SK-N-SH treated with all-trans-retinoic acid at 6 μM for 48 hours (cell line): ENCODE data around the gene CYB5RL.

Experiments
- ATAC-seq: fragments of 200-7000 bp; cut with Tn5 transposase; 3 replicates; pipeline ENCODE4 v1.9.1; 2020; ENCODE audit warnings: mild to moderate bottlenecking, moderate library complexity
- ARNTL ChIP-seq: fragments of 450-650 bp; formaldehyde crosslinking; IDR thresholded peaks from 2 replicates; pipeline ENCODE4 v1.5.0; 2020; ENCODE audit warnings: low read depth, mild to moderate bottlenecking, moderate library complexity, borderline replicate concordance
- BACH2 ChIP-seq: fragments of 250-450 bp; sonication (Bioruptor Pico); IDR thresholded peaks from 2 replicates; pipeline ENCODE4 v1.9.0; 2021; ENCODE audit warnings: mild to moderate bottlenecking, borderline replicate concordance
- CSDC2 ChIP-seq: fragments of 250-450 bp; sonication (Bioruptor Pico); IDR thresholded peaks from 2 replicates; pipeline ENCODE4 v1.5.0; 2020; ENCODE audit warnings: mild to moderate bottlenecking, moderate library complexity
- ESRRG ChIP-seq: fragments of 250-450 bp; sonication (Bioruptor Pico); IDR thresholded peaks from 2 replicates; pipeline ENCODE4 v1.6.1; 2021; ENCODE audit warnings: mild to moderate bottlenecking
- GLIS3 ChIP-seq: fragments of 250-450 bp; sonication (Bioruptor Pico); IDR thresholded peaks from 2 replicates; pipeline ENCODE4 v1.5.0; 2020; ENCODE audit warnings: mild to moderate bottlenecking, moderate library complexity
- OSR1 ChIP-seq: fragments of 250-450 bp; sonication (Bioruptor Pico); IDR thresholded peaks from 2 replicates; pipeline ENCODE4 v1.8.0; 2022; ENCODE audit warnings: moderate library complexity, mild to moderate bottlenecking, inconsistent platforms
- RARB ChIP-seq: fragments of 250-450 bp; sonication (Bioruptor Pico); IDR thresholded peaks from 2 replicates; pipeline ENCODE4 v1.8.0; 2021; ENCODE audit warnings: mild to moderate bottlenecking, moderate library complexity
- TCF4 ChIP-seq: fragments of 250-450 bp; sonication (Bioruptor Pico); IDR thresholded peaks from 2 replicates; pipeline ENCODE4 v1.8.0; 2021; ENCODE audit warnings: mild to moderate bottlenecking, moderate library complexity, borderline replicate concordance
- TOX ChIP-seq: fragments of 250-450 bp; sonication (Bioruptor Pico); IDR thresholded peaks from 2 replicates; pipeline ENCODE4 v1.8.0; 2021; ENCODE audit warnings: mild to moderate bottlenecking, moderate library complexity, borderline replicate concordance
- ZFP3 ChIP-seq: fragments of 250-450 bp; sonication (Bioruptor Pico); IDR thresholded peaks from 2 replicates; pipeline ENCODE4 v1.5.0; 2020; ENCODE audit warnings: mild to moderate bottlenecking, moderate library complexity
- ZFP30 ChIP-seq: fragments of 450-650 bp; formaldehyde crosslinking; IDR thresholded peaks from 2 replicates; pipeline ENCODE4 v1.5.0; 2022; ENCODE audit warnings: mild to moderate bottlenecking, moderate library complexity
- ZNF565 ChIP-seq: fragments of 450-650 bp; formaldehyde crosslinking; conservative IDR thresholded peaks from 2 replicates; pipeline ENCODE4 v1.5.0; 2020; ENCODE audit warnings: low read depth, mild to moderate bottlenecking, moderate library complexity
- ZNF70 ChIP-seq: fragments of 450-650 bp; formaldehyde crosslinking; IDR thresholded peaks from 2 replicates; pipeline ENCODE4 v1.5.0; 2020; ENCODE audit warnings: mild to moderate bottlenecking, moderate library complexity
- ZNF8 ChIP-seq: fragments of 450-650 bp; formaldehyde crosslinking; IDR thresholded peaks from 2 replicates; pipeline ENCODE4 v1.5.0; 2020; ENCODE audit warnings: mild to moderate bottlenecking, moderate library complexity
- TF ChIP-seq, protein P1 (sequence below): fragments of 250-450 bp; sonication (Bioruptor Pico); IDR thresholded peaks from 2 replicates; pipeline ENCODE4 v1.5.1; 2021; ENCODE audit warnings: mild to moderate bottlenecking, moderate library complexity
- TF ChIP-seq, protein P2 (sequence below): fragments of 250-450 bp; sonication (Bioruptor Pico); IDR thresholded peaks from 2 replicates; pipeline ENCODE4 v1.5.0; 2020; ENCODE audit warnings: mild to moderate bottlenecking, moderate library complexity
- TF ChIP-seq, protein P3 (sequence below): fragments of 250-450 bp; sonication (Bioruptor Pico); IDR thresholded peaks from 2 replicates; pipeline ENCODE4 v1.5.1; 2020; ENCODE audit warnings: low read depth, mild to moderate bottlenecking, moderate library complexity
- TF ChIP-seq, protein P4 (sequence below): fragments of 250-450 bp; sonication (Bioruptor Pico); IDR thresholded peaks from 2 replicates; pipeline ENCODE4 v1.8.0; 2020; ENCODE audit warnings: mild to moderate bottlenecking, moderate library complexity, borderline replicate concordance
- TF ChIP-seq, protein P5 (sequence below): fragments of 250-450 bp; sonication (Bioruptor Pico); IDR thresholded peaks from 2 replicates; pipeline ENCODE4 v1.8.0; 2021; ENCODE audit warnings: low read depth, mild to moderate bottlenecking, moderate library complexity, borderline replicate concordance

CYB5RL gene

DNA sequence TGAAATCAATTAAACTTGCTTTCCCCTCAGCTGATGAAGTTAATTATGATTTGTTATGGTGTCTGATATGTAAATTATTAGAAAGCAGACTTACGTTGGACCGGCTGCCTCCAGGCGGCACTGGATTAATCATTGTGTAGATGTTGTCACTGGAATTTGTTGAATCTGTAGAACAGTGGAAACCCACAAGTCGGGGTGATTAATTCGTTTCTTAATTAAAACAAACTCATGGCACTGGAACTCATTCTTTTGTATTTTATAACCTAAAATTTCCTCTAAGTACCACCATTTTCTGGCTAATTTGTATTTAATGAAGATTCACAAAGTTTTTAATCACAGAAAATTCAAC, 39.2 kb upstream of the CYB5RL start:
- TF ChIP-seq, protein P1, sequence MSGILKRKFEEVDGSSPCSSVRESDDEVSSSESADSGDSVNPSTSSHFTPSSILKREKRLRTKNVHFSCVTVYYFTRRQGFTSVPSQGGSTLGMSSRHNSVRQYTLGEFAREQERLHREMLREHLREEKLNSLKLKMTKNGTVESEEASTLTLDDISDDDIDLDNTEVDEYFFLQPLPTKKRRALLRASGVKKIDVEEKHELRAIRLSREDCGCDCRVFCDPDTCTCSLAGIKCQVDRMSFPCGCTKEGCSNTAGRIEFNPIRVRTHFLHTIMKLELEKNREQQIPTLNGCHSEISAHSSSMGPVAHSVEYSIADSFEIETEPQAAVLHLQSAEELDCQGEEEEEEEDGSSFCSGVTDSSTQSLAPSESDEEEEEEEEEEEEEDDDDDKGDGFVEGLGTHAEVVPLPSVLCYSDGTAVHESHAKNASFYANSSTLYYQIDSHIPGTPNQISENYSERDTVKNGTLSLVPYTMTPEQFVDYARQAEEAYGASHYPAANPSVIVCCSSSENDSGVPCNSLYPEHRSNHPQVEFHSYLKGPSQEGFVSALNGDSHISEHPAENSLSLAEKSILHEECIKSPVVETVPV (CRISPR knock-in tag) = no peak
- no peak for TF ChIP-seq ZNF70 (CRISPR knock-in tag)
- no peak for TF ChIP-seq OSR1 (CRISPR knock-in tag)
- no peak for TF ChIP-seq ZNF565 (CRISPR knock-in tag)
- TF ChIP-seq ZFP30 = no peak
- TF ChIP-seq, protein P2, sequence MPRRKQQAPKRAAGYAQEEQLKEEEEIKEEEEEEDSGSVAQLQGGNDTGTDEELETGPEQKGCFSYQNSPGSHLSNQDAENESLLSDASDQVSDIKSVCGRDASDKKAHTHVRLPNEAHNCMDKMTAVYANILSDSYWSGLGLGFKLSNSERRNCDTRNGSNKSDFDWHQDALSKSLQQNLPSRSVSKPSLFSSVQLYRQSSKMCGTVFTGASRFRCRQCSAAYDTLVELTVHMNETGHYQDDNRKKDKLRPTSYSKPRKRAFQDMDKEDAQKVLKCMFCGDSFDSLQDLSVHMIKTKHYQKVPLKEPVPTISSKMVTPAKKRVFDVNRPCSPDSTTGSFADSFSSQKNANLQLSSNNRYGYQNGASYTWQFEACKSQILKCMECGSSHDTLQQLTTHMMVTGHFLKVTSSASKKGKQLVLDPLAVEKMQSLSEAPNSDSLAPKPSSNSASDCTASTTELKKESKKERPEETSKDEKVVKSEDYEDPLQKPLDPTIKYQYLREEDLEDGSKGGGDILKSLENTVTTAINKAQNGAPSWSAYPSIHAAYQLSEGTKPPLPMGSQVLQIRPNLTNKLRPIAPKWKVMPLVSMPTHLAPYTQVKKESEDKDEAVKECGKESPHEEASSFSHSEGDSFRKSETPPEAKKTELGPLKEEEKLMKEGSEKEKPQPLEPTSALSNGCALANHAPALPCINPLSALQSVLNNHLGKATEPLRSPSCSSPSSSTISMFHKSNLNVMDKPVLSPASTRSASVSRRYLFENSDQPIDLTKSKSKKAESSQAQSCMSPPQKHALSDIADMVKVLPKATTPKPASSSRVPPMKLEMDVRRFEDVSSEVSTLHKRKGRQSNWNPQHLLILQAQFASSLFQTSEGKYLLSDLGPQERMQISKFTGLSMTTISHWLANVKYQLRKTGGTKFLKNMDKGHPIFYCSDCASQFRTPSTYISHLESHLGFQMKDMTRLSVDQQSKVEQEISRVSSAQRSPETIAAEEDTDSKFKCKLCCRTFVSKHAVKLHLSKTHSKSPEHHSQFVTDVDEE (CRISPR knock-in tag) = no peak
- no peak for TF ChIP-seq BACH2 (CRISPR knock-in tag)
- TF ChIP-seq ESRRG (CRISPR knock-in tag) = no peak
- TF ChIP-seq TOX (CRISPR knock-in tag) = no peak
- TF ChIP-seq, protein P3, sequence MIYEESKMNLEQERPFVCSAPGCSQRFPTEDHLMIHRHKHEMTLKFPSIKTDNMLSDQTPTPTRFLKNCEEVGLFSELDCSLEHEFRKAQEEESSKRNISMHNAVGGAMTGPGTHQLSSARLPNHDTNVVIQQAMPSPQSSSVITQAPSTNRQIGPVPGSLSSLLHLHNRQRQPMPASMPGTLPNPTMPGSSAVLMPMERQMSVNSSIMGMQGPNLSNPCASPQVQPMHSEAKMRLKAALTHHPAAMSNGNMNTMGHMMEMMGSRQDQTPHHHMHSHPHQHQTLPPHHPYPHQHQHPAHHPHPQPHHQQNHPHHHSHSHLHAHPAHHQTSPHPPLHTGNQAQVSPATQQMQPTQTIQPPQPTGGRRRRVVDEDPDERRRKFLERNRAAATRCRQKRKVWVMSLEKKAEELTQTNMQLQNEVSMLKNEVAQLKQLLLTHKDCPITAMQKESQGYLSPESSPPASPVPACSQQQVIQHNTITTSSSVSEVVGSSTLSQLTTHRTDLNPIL (CRISPR knock-in tag) = no peak
- no peak for TF ChIP-seq RARB
- TF ChIP-seq, protein P4, sequence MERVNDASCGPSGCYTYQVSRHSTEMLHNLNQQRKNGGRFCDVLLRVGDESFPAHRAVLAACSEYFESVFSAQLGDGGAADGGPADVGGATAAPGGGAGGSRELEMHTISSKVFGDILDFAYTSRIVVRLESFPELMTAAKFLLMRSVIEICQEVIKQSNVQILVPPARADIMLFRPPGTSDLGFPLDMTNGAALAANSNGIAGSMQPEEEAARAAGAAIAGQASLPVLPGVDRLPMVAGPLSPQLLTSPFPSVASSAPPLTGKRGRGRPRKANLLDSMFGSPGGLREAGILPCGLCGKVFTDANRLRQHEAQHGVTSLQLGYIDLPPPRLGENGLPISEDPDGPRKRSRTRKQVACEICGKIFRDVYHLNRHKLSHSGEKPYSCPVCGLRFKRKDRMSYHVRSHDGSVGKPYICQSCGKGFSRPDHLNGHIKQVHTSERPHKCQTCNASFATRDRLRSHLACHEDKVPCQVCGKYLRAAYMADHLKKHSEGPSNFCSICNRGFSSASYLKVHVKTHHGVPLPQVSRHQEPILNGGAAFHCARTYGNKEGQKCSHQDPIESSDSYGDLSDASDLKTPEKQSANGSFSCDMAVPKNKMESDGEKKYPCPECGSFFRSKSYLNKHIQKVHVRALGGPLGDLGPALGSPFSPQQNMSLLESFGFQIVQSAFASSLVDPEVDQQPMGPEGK (CRISPR knock-in tag) = no peak
- no peak for TF ChIP-seq CSDC2 (CRISPR knock-in tag)
- TF ChIP-seq, protein P5, sequence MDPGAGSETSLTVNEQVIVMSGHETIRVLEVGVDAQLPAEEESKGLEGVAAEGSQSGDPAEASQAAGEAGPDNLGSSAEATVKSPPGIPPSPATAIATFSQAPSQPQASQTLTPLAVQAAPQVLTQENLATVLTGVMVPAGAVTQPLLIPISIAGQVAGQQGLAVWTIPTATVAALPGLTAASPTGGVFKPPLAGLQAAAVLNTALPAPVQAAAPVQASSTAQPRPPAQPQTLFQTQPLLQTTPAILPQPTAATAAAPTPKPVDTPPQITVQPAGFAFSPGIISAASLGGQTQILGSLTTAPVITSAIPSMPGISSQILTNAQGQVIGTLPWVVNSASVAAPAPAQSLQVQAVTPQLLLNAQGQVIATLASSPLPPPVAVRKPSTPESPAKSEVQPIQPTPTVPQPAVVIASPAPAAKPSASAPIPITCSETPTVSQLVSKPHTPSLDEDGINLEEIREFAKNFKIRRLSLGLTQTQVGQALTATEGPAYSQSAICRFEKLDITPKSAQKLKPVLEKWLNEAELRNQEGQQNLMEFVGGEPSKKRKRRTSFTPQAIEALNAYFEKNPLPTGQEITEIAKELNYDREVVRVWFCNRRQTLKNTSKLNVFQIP (CRISPR knock-in tag) = no peak
- TF ChIP-seq, all 23 proteins: peak for 0
- no peak for ATAC-seq

DNA sequence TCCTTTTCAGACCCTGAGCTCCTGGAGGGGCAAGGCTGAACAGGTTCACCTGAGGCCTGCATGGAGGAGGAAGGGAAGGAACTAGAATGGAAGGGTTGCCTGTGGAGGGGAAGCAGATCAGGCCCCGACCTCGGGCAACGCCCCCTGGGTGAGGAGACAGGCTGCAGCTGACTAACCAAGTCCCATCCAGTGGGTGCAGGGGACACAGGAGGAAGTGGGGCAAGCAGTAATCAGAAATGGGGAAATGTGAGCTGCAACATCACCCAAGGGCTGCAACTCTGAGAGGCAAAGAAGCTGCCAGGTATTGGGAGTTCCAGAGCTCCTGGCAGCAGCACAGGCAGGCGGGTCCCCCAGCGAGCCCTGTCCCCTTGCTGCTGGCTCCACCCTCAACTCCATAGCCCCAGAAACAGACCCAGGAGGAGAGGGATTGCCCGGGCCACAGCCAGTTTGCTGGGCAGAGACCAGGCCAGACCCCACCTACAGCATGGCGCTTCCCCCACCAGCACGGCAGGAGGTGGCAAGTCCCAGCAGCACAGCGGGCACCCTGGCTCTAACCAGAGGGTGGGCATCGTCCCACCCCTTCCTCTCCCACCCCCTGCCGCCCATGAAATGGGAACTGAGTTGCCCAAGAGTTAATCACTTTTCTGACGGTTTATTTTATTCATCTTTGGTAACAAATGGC, 38.7 kb upstream of the CYB5RL start:
- TF ChIP-seq OSR1 (CRISPR knock-in tag) (no peak), ZFP30 (no peak), TOX (CRISPR knock-in tag) (no peak), ARNTL (CRISPR knock-in tag) (no peak)
- TF ChIP-seq, protein P2 (CRISPR knock-in tag) = no peak
- TF ChIP-seq, all 23 proteins: peak for 0
- no peak for ATAC-seq

DNA sequence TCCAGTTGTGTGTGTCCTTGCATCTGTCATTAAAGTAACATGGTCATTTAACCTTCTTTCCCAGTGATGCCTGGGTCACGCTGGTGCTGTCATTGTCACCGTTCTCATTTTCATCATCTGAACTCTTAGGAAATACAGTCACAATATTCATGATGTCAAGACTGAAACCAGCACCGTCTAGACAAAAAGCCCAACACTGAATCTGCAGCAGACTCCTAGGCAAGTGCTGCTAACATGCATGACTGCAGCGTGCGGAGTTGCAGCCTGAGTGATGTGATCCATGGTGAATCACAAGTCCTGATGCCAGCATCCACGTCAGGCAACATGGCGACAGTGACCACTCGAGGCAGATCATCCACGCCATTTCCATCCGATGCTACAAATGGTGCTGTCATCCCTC, 37.8 kb upstream of the CYB5RL start:
- no peak for ATAC-seq
- no peak for TF ChIP-seq ZFP3 (CRISPR knock-in tag)
- TF ChIP-seq ZNF8 (CRISPR knock-in tag) = no peak
- TF ChIP-seq, protein P3 (CRISPR knock-in tag) = no peak
- TF ChIP-seq, protein P4 (CRISPR knock-in tag) = no peak
- TF ChIP-seq ZFP30 = no peak
- no peak for TF ChIP-seq GLIS3 (CRISPR knock-in tag)
- TF ChIP-seq TOX (CRISPR knock-in tag) = no peak
- TF ChIP-seq, protein P1 (CRISPR knock-in tag) = no peak
- no peak for TF ChIP-seq CSDC2 (CRISPR knock-in tag)
- no peak for TF ChIP-seq TCF4 (CRISPR knock-in tag)
